Measurements from ENCODE around the gene ZNF239. TPM values are rescaled to one million over a fixed set of nuclear protein-coding genes. Genes with fewer than 3 reads are reported as not detected.
A peak's percentile ranks its signal among the peaks of the same experiment; 100 is the strongest.
"Not testable (repeated sequence)": the region's sequence is repeated elsewhere in the genome, so short reads cannot be mapped to it uniquely, and the experiment has no call there.

Gene ZNF239
- total and polyA plus RNA-seq, 7 experiments from 2014 or later: 1.7 to 8.5 (median 2.3) TPM

- Mint-ChIP-seq H3K9me3 (peaks cover 0 to 14% (median 3%) of the 10 kb centered on the region in 11 donors), H3K27me3 (peaks cover 0 to 12% (median 0%) of the 10 kb centered on the region in 5 donors), H3K4me3 (no peak overlapping the region), H3K36me3 (peaks cover 0 to 12% (median 0%) of the 10 kb centered on the region in 5 donors), H3K27ac (no peak overlapping the region), H3K4me1 (peaks cover 23 to 41% (median 27%) of the 10 kb centered on the region in 7 donors)
- POLR2A ChIA-PET: interaction anchor here (0.6 kb wide), 1 partner anchor 15 kb away, joined by 3 read pairs; no protein-coding TSS in a partner anchor
- H3K36me3 ChIP-seq (ENCODE audit: control insufficient read depth in 2 of 3, insufficient read depth in 3 of 3, low read length in 3 of 3): no peaks in the 10 kb centered on the region
- H3K27ac ChIP-seq (ENCODE audit: low read depth, low read length): no peak overlapping the region
- no peak for ATAC-seq
- no peaks in the 10 kb centered on the region for H3K27me3 ChIP-seq (ENCODE audit: control insufficient read depth in 2 of 2, insufficient read depth in 2 of 2, low read length in 2 of 2)
- intact Hi-C loops (cut with micrococcal nuclease): no loop called here
- DNase-seq: no peak
- peaks cover 23 to 24% of the 10 kb centered on the region in 2 donors for H3K4me1 ChIP-seq (ENCODE audit: control insufficient read depth in 2 of 2, insufficient read depth in 2 of 2, low read length in 2 of 2)
- H3K4me3 ChIP-seq (ENCODE audit: low read length): no peak overlapping the region
- H3K9me3 ChIP-seq (ENCODE audit: control insufficient read depth in 2 of 3, low read length in 3 of 3): no peaks in the 10 kb centered on the region
- CTCF ChIA-PET: no interaction called here
These were observed 24.0 kb upstream of the ZNF239 start for GRCh38 chr10:43598446-43598845.

- Mint-ChIP-seq H3K4me3 (peak overlapping the region in 3 of 10 donors; percentile 81 to 92 (median 89)), H3K4me1 (peaks cover 23 to 41% (median 27%) of the 10 kb centered on the region in 7 donors), H3K27me3 (peaks cover 0 to 8% (median 0%) of the 10 kb centered on the region in 5 donors), H3K27ac (peak overlapping the region in 6 of 9 donors; percentile 17 to 92 (median 84)), H3K36me3 (peaks cover 0 to 8% (median 0%) of the 10 kb centered on the region in 5 donors), H3K9me3 (peaks cover 0 to 13% (median 4%) of the 10 kb centered on the region in 11 donors)
- Histone ChIP-seq H3K4me1 (ENCODE audit: control insufficient read depth in 2 of 2, insufficient read depth in 2 of 2, low read length in 2 of 2) (peaks cover 23 to 24% of the 10 kb centered on the region in 2 donors), H3K27ac (ENCODE audit: low read depth, low read length) (no peak overlapping the region), H3K9me3 (ENCODE audit: control insufficient read depth in 2 of 3, low read length in 3 of 3) (no peaks in the 10 kb centered on the region), H3K4me3 (ENCODE audit: low read length) (no peak overlapping the region), H3K36me3 (ENCODE audit: control insufficient read depth in 2 of 3, insufficient read depth in 3 of 3, low read length in 3 of 3) (no peaks in the 10 kb centered on the region), H3K27me3 (ENCODE audit: control insufficient read depth in 2 of 2, insufficient read depth in 2 of 2, low read length in 2 of 2) (no peaks in the 10 kb centered on the region)
- no peak for DNase-seq
- ATAC-seq: no peak
- ChIA-PET POLR2A (interaction anchor here (0.7 to 1.5 kb wide), 2 partner anchors 23 to 138 kb away, joined by 3 to 4 read pairs; partner anchors contain the start of gene ZNF239), CTCF (no interaction called here)
- intact Hi-C loops (cut with micrococcal nuclease): no loop called here
These were observed 22.1 kb upstream of the ZNF239 start for GRCh38 chr10:43596546-43596945.

- DNase-seq: peak in 2 of 9 donors; percentile 13 to 32
- Histone ChIP-seq H3K9me3 (ENCODE audit: control insufficient read depth in 2 of 3, low read length in 3 of 3) (no peaks in the 10 kb centered on the region), H3K27ac (ENCODE audit: low read depth, low read length) (peak overlapping the region; percentile 26), H3K27me3 (ENCODE audit: control insufficient read depth in 2 of 2, insufficient read depth in 2 of 2, low read length in 2 of 2) (no peaks in the 10 kb centered on the region), H3K4me3 (ENCODE audit: low read length) (peak overlapping the region; percentile 60), H3K4me1 (ENCODE audit: control insufficient read depth in 2 of 2, insufficient read depth in 2 of 2, low read length in 2 of 2) (peaks cover 23 to 24% of the 10 kb centered on the region in 2 donors), H3K36me3 (ENCODE audit: control insufficient read depth in 2 of 3, insufficient read depth in 3 of 3, low read length in 3 of 3) (no peaks in the 10 kb centered on the region)
- peak; percentile 46 for ATAC-seq
- ChIA-PET POLR2A (interaction anchor here (0.7 to 2.5 kb wide), 4 partner anchors 20 to 137 kb away, joined by 3 to 12 read pairs (median 5); partner anchors contain the start of genes ZNF239 and ZNF32), CTCF (no interaction called here)
- Mint-ChIP-seq H3K36me3 (peaks cover 0 to 8% (median 0%) of the 10 kb centered on the region in 5 donors), H3K27me3 (peaks cover 0 to 8% (median 0%) of the 10 kb centered on the region in 5 donors), H3K27ac (peak overlapping the region; percentile 62 to 92 (median 83)), H3K4me3 (peak overlapping the region; percentile 58 to 92 (median 83)), H3K9me3 (peaks cover 0 to 17% (median 4%) of the 10 kb centered on the region in 11 donors), H3K4me1 (peaks cover 23 to 41% (median 27%) of the 10 kb centered on the region in 7 donors)
- intact Hi-C loops (cut with micrococcal nuclease): loop anchor here (1.0 to 2.0 kb wide), 2 partner anchors 10 to 21 kb away; partner anchors contain the start of genes ZNF239 (in 2 of the 2) and ZNF485 (in 1 of the 2)
These were observed 21.4 kb upstream of the ZNF239 start for GRCh38 chr10:43595739-43596298.

GRCh38 chr10:43594944-43595589 is 20.7 kb upstream of the ZNF239 start:
- ChIA-PET CTCF (no interaction called here), POLR2A (interaction anchor here (0.6 to 2.5 kb wide), 4 partner anchors 12 to 54 kb away, joined by 3 to 12 read pairs (median 6); partner anchors contain the start of gene ZNF32)
- Mint-ChIP-seq H3K4me3 (peak overlapping the region; percentile 58 to 92 (median 83)), H3K27ac (peak overlapping the region; percentile 62 to 92 (median 83)), H3K36me3 (peaks cover 0 to 8% (median 0%) of the 10 kb centered on the region in 5 donors), H3K27me3 (peaks cover 0 to 8% (median 0%) of the 10 kb centered on the region in 5 donors), H3K9me3 (peaks cover 0 to 22% (median 4%) of the 10 kb centered on the region in 11 donors), H3K4me1 (peaks cover 23 to 41% (median 27%) of the 10 kb centered on the region in 7 donors)
- peak in 7 of 9 donors; percentile 18 to 44 (median 26) for DNase-seq
- H3K4me1 ChIP-seq (ENCODE audit: control insufficient read depth in 2 of 2, insufficient read depth in 2 of 2, low read length in 2 of 2): peaks cover 23 to 24% of the 10 kb centered on the region in 2 donors
- H3K4me3 ChIP-seq (ENCODE audit: low read length): peak overlapping the region; percentile 60
- no peaks in the 10 kb centered on the region for H3K36me3 ChIP-seq (ENCODE audit: control insufficient read depth in 2 of 3, insufficient read depth in 3 of 3, low read length in 3 of 3)
- H3K9me3 ChIP-seq (ENCODE audit: control insufficient read depth in 2 of 3, low read length in 3 of 3): no peaks in the 10 kb centered on the region
- H3K27ac ChIP-seq (ENCODE audit: low read depth, low read length): peak overlapping the region; percentile 26
- peak; percentile 76 for ATAC-seq
- H3K27me3 ChIP-seq (ENCODE audit: control insufficient read depth in 2 of 2, insufficient read depth in 2 of 2, low read length in 2 of 2): no peaks in the 10 kb centered on the region
- intact Hi-C loops (cut with micrococcal nuclease): loop anchor here (1.0 to 2.0 kb wide), 2 partner anchors 11 to 20 kb away; partner anchors contain the start of genes ZNF239 (in 2 of the 2) and ZNF485 (in 1 of the 2)

- H3K4me1 Mint-ChIP-seq: peaks cover 19 to 26% (median 22%) of the 10 kb centered on the region in 7 donors
- POLR2A ChIA-PET: no interaction called here
- Histone ChIP-seq H3K4me3 (ENCODE audit: low read length) (no peak overlapping the region), H3K9me3 (ENCODE audit: control insufficient read depth in 2 of 3, low read length in 3 of 3) (no peaks in the 10 kb centered on the region), H3K27me3 (ENCODE audit: control insufficient read depth in 2 of 2, insufficient read depth in 2 of 2, low read length in 2 of 2) (no peaks in the 10 kb centered on the region), H3K36me3 (ENCODE audit: control insufficient read depth in 2 of 3, insufficient read depth in 3 of 3, low read length in 3 of 3) (no peaks in the 10 kb centered on the region), H3K4me1 (ENCODE audit: control insufficient read depth in 2 of 2, insufficient read depth in 2 of 2, low read length in 2 of 2) (peaks cover 19 to 20% of the 10 kb centered on the region in 2 donors), H3K27ac (ENCODE audit: low read depth, low read length) (no peak overlapping the region)
- H3K4me3 Mint-ChIP-seq: no peak overlapping the region
- no peak overlapping the region for H3K27ac Mint-ChIP-seq
- ATAC-seq: no peak
- peaks cover 0 to 4% (median 0%) of the 10 kb centered on the region in 5 donors for H3K36me3 Mint-ChIP-seq
- CTCF ChIA-PET: no interaction called here
- H3K27me3 Mint-ChIP-seq: peaks cover 0 to 9% (median 0%) of the 10 kb centered on the region in 5 donors
- DNase-seq: no peak
- peaks cover 0 to 20% (median 4%) of the 10 kb centered on the region in 11 donors for H3K9me3 Mint-ChIP-seq
- intact Hi-C loops (cut with micrococcal nuclease): no loop called here
These were observed 17.0 kb upstream of the ZNF239 start for GRCh38 chr10:43591303-43591904.

GRCh38 chr10:43586730-43587115 is 12.3 kb upstream of the ZNF239 start:
- POLR2A ChIA-PET; ATAC-seq; H3K27ac Mint-ChIP-seq; H3K4me3 ChIP-seq (ENCODE audit: low read length); H3K27me3 ChIP-seq (ENCODE audit: control insufficient read depth in 2 of 2, insufficient read depth in 2 of 2, low read length in 2 of 2); DNase-seq; H3K27ac ChIP-seq (ENCODE audit: low read depth, low read length); H3K4me1 Mint-ChIP-seq; H3K36me3 Mint-ChIP-seq; H3K4me1 ChIP-seq (ENCODE audit: control insufficient read depth in 2 of 2, insufficient read depth in 2 of 2, low read length in 2 of 2); CTCF ChIA-PET; H3K9me3 ChIP-seq (ENCODE audit: control insufficient read depth in 2 of 3, low read length in 3 of 3); intact Hi-C loops (cut with micrococcal nuclease); H3K36me3 ChIP-seq (ENCODE audit: control insufficient read depth in 2 of 3, insufficient read depth in 3 of 3, low read length in 3 of 3); H3K4me3 Mint-ChIP-seq; H3K27me3 Mint-ChIP-seq: not testable (repeated sequence)
- peaks cover 0 to 20% (median 0%) of the 10 kb centered on the region in 11 donors for H3K9me3 Mint-ChIP-seq

Data from naive thymus-derived CD4-positive, alpha-beta T cell (primary cell).